Measurements from ENCODE around the gene CDH23.

DNA sequence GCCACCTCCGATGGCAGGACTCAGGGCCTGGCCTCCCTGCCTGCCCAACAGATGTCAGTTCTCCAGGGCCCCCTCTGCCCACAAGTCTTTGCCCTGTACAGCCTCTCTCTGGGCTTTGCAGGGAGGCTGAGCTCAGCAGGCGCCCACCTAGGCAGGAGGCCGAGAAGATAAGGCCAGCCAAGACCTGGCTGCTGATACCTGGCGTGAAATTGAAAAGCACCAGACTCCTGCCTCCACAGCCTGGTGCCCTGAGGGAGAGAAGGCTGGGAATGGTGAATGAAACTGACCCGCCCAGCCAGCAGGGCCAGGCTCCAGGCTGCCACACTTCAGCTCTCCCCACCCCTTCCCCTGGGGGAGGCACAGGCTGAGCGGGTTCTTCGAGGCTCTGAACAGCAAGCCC is 145.8 kb downstream of the CDH23 start:
- TF ChIP-seq, protein P1, sequence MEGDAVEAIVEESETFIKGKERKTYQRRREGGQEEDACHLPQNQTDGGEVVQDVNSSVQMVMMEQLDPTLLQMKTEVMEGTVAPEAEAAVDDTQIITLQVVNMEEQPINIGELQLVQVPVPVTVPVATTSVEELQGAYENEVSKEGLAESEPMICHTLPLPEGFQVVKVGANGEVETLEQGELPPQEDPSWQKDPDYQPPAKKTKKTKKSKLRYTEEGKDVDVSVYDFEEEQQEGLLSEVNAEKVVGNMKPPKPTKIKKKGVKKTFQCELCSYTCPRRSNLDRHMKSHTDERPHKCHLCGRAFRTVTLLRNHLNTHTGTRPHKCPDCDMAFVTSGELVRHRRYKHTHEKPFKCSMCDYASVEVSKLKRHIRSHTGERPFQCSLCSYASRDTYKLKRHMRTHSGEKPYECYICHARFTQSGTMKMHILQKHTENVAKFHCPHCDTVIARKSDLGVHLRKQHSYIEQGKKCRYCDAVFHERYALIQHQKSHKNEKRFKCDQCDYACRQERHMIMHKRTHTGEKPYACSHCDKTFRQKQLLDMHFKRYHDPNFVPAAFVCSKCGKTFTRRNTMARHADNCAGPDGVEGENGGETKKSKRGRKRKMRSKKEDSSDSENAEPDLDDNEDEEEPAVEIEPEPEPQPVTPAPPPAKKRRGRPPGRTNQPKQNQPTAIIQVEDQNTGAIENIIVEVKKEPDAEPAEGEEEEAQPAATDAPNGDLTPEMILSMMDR (conservative IDR thresholded peaks at IDR 0.05; ENCODE audit: low read length): no peak
- TF ChIP-seq EZH2phosphoT487 (IDR thresholded peaks at IDR 0.05; ENCODE audit: borderline replicate concordance): no peak

Data from Loucy (cell line).